GM18502 (cell line): Measurements from ENCODE around the gene EIF3J.

Experiments used
- ATAC-seq: cut with Tn5 transposase; IDR thresholded peaks from one replicate; pipeline ENCODE4 v1.9.1; 2021; ENCODE audit warnings: mild to moderate bottlenecking; ENCODE audit not compliant: unreplicated experiment, poor library complexity

The EIF3J gene

GRCh38 chr15:44591326-44591725, 54.4 kb downstream of the EIF3J start:
- ATAC-seq: no peak

- no peak for ATAC-seq
Measured at GRCh38 chr15:44593042-44593736, 56.2 kb downstream of the EIF3J start.

DNA sequence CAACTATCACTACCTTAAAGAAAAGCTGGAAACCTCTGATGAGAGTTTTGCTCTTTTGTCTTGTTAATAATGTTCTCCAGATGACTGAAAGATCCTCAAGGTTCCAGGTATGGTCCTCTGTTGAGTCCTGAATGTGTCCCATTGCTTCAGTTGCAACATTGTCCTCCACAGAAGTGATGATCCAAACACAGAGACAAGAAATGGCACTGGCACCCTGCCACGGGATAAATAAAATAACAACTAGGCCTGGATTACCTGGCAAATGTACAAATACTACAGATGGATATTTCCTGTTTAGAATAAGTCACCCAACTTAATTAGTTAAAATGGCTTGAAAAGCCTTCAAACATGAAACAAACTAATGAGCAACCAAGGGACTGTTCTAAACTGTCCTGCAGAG, 58.3 kb downstream of the EIF3J start:
- no peak for ATAC-seq

GRCh38 chr15:44595656-44596510, 58.9 kb downstream of the EIF3J start:
- ATAC-seq: no peak

DNA sequence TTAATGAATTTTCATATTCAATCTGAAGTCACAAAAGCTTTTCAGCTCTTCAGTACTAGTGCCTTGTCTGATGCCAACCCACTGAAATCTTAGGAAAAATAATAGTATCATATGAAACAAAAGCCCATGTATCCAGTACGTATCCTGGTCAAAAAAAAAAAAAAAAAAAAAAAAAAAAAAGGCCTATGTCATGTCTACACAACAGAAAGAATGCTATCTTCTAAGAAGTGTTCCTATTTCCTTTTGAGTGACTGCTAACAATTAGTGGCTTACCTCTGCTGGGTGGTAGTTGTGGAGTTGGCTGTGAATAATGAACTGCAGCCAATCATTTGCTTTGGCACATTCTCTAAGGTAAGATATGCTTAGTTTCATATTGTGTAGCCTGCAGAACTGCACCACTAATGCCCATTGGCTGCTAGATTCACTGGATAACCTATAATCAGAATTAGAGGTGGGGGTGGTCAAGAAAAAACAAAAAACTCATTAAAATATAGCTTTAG, 59.6 kb downstream of the EIF3J start:
- no peak for ATAC-seq

GRCh38 chr15:44598066-44598465, 61.1 kb downstream of the EIF3J start:
- no peak for ATAC-seq

- ATAC-seq: no peak
Measured at GRCh38 chr15:44598892-44599291, 61.9 kb downstream of the EIF3J start.

DNA sequence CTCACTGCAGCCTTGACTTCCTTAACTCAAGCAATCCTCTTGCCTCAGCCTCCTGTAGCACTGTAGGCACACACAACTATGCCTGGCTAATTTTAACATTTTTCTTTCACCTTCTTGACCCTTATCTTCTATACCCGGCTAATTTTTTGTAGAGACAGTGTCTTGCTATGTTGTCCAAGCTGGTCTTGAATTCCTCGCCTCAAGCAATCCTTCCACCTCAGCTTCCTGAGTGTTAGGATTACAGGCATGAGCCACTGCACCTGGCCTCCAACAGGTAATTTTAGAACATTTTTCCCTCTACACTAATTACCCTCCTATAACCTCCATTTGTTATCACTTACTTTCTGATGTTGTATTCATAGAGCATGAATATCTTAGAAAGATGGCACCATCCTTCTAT, 66.2 kb downstream of the EIF3J start:
- no peak for ATAC-seq

- no peak for ATAC-seq
Measured at GRCh38 chr15:44606740-44607139, 69.8 kb downstream of the EIF3J start.
